Endothelial cell of umbilical vein (primary cell): ENCODE measurements around the gene TNFSF9. TPM values are rescaled to one million over a fixed set of nuclear protein-coding genes. Genes with fewer than 3 reads are reported as not detected.

Experiments used
- BruUV-seq: library from RNA; stranded (reverse); fragments of 400-500 nt; replicated peaks from 2 replicates; lab custom pipeline; 2021; lab: Mats Ljungman, UMichigan
- CTCF ChIA-PET: fragments of 300-600, 350-600 bp; sonication (Branson Sonifier 250); formaldehyde crosslinking; loops from one replicate; lab custom pipeline; 2021; ENCODE audit warnings: antibody characterized with exemption, inconsistent platforms; lab: Charles Lee
- POLR2A ChIA-PET: fragments of 300-600, 350-600 bp; sonication (Branson Sonifier 250); formaldehyde crosslinking; loops from one replicate; lab custom pipeline; 2021; ENCODE audit warnings: antibody characterized with exemption, inconsistent platforms; lab: Charles Lee
- DNase-seq: peaks from one replicate; pipeline ENCODE4 v3.0.0-alpha.2; 2011; ENCODE audit warnings: low read depth, low spot score
- FAIRE-seq: peaks from 2 replicates; lab custom pipeline; 2011; peaks lifted over from hg19 to GRCh38; lab: Jason Lieb, UNC
- H2AFZ ChIP-seq: 2 replicates; pipeline ENCODE4 v1.6.0; 2012; ENCODE audit warnings: low read depth, low read length, control low read depth, inconsistent platforms
- H3K27ac ChIP-seq: 2 replicates; pipeline ENCODE4 v1.5.1; 2011; ENCODE audit warnings: low read depth, mild to moderate bottlenecking, control low read depth, low read length, moderate library complexity; ENCODE audit not compliant: insufficient read depth
- H3K27me3 ChIP-seq, 2 experiments: 2 replicates each; pipeline versions ENCODE4 v1.6.0 to v1.6.1; 2011; ENCODE audit warnings: low read length in 2 of 2, mixed read lengths in 1 of 2; ENCODE audit not compliant: control insufficient read depth in 2 of 2, insufficient read depth in 2 of 2
- H3K36me3 ChIP-seq, 2 experiments: 2 replicates in 1 of 2; 3 replicates in 1 of 2; pipeline ENCODE4 v1.5.1; 2011; ENCODE audit warnings: low read length in 2 of 2, mild to moderate bottlenecking in 1 of 2, moderate library complexity in 1 of 2; ENCODE audit not compliant: control insufficient read depth in 2 of 2, insufficient read depth in 2 of 2; ENCODE audit errors: extremely low read depth in 1 of 2
- H3K4me1 ChIP-seq: 3 replicates; pipeline ENCODE4 v1.5.1; 2011; ENCODE audit warnings: mild to moderate bottlenecking, low read length; ENCODE audit not compliant: control insufficient read depth, insufficient read depth; ENCODE audit errors: extremely low read depth
- H3K4me2 ChIP-seq: 2 replicates; pipeline ENCODE4 v1.6.1; 2011; ENCODE audit warnings: low read length, control low read depth, mixed read lengths; ENCODE audit not compliant: insufficient read depth
- H3K4me3 ChIP-seq, 3 experiments: fragments of 200-600 bp in 1 of 3; sonication (generic), shearing (Covaris generic) in 1 of 3; replicated peaks in 1 of 3; 2 replicates each; pipeline ENCODE4 v1.5.1; 2011 to 2016; ENCODE audit warnings: control low read depth in 3 of 3, low read length in 3 of 3, mild to moderate bottlenecking in 2 of 3, inconsistent platforms in 1 of 3, low read depth in 1 of 3, moderate library complexity in 1 of 3; ENCODE audit not compliant: insufficient read depth in 1 of 3
- H3K79me2 ChIP-seq: 2 replicates; pipeline ENCODE4 v1.6.0; 2012; ENCODE audit warnings: low read length, inconsistent platforms; ENCODE audit not compliant: control insufficient read depth, insufficient read depth
- H3K9ac ChIP-seq: replicated peaks from 2 replicates; pipeline ENCODE3; 2011; ENCODE audit warnings: low read length, control low read depth; ENCODE audit not compliant: insufficient read depth; ENCODE audit errors: extremely low read depth
- H3K9me1 ChIP-seq: replicated peaks from 3 replicates; pipeline ENCODE4 v1.6.0; 2011; ENCODE audit warnings: mild to moderate bottlenecking, low read length; ENCODE audit not compliant: control insufficient read depth, insufficient read depth; ENCODE audit errors: extremely low read depth
- H3K9me3 ChIP-seq: replicated peaks from 2 replicates; pipeline ENCODE4 v1.5.1; 2012; ENCODE audit warnings: low read length, inconsistent platforms; ENCODE audit not compliant: control insufficient read depth, insufficient read depth
- H4K20me1 ChIP-seq: replicated peaks from 2 replicates; pipeline ENCODE3; 2011; ENCODE audit warnings: mild to moderate bottlenecking, low read length; ENCODE audit not compliant: control insufficient read depth, insufficient read depth; ENCODE audit errors: extremely low read depth
- CTCF ChIP-seq, 2 donors: IDR thresholded peaks; 1 replicate in 1 of 2; 2 replicates in 1 of 2; pipeline ENCODE4 v1.5.1; 2011; ENCODE audit warnings: low read length in 2 of 2, mild to moderate bottlenecking in 2 of 2, moderate library complexity in 2 of 2, control low read depth in 1 of 2, inconsistent platforms in 1 of 2, low read depth in 1 of 2; ENCODE audit not compliant: insufficient read depth in 1 of 2; ENCODE audit errors: extremely low read depth in 1 of 2
- FOS ChIP-seq: IDR thresholded peaks from 2 replicates; pipeline ENCODE4 v1.6.1; 2011; ENCODE audit warnings: mild to moderate bottlenecking, low read length, moderate library complexity, borderline replicate concordance; ENCODE audit not compliant: insufficient read depth
- GATA2 ChIP-seq: IDR thresholded peaks from 2 replicates; pipeline ENCODE4 v1.7.0; 2011; ENCODE audit warnings: low read depth, mild to moderate bottlenecking, moderate library complexity, mixed read lengths, low read length; ENCODE audit not compliant: insufficient read length, insufficient read depth
- JUN ChIP-seq: IDR thresholded peaks from 2 replicates; pipeline ENCODE4 v1.6.1; 2011; ENCODE audit warnings: borderline replicate concordance, low read depth; ENCODE audit not compliant: insufficient read length, insufficient read depth
- MAX ChIP-seq: IDR thresholded peaks from 2 replicates; pipeline ENCODE4 v1.6.1; 2011; ENCODE audit not compliant: insufficient read depth, insufficient read length
- MYC ChIP-seq: IDR thresholded peaks from one replicate; pipeline ENCODE4 v1.6.1; 2011; ENCODE audit warnings: mild to moderate bottlenecking, low read depth, low read length
- POLR2A ChIP-seq: IDR thresholded peaks from 2 replicates; pipeline ENCODE4 v1.6.1; 2012; ENCODE audit warnings: low read depth, mild to moderate bottlenecking, control low read depth, low read length
- dilution Hi-C: fragments of 300-500 bp; cut with MboI; formaldehyde crosslinking; loops from one replicate; pipeline ENCODE4 v1.15.0; 2019; ENCODE audit warnings: low sequenced_read_pairs; ENCODE audit not compliant: extremely low pct_ligation_motif_present
- intact Hi-C: fragments of 100-400 bp; cut with micrococcal nuclease; formaldehyde crosslinking; loops from one replicate; pipeline ENCODE4 v1.10.0; 2022
- polyA plus RNA-seq, 4 experiments: library from polyadenylated mRNA; depleted of rRNA in 3 of 4; stranded (reverse) in 3 of 4; unstranded in 1 of 4; fragments of >200 nt; gene quantifications; 2 replicates each; pipeline versions ENCODE4 v1.2.1 to v1.2.3, GENCODE V29; 2011 to 2012; ENCODE audit warnings: missing spikeins in 1 of 4
- total RNA-seq: library from RNA; stranded (reverse); gene quantifications from 2 replicates; pipeline ENCODE4 v1.2.3, GENCODE V29; 2021

TNFSF9 gene
- total and polyA plus RNA-seq, 2 donors (not counting 3 experiments of a cell fraction or from before 2014, with no cell fraction given): 0.52 to 0.53 TPM

GRCh38 chr19:6539514-6539913, 8.7 kb downstream of the TNFSF9 start:
- H4K20me1 ChIP-seq: no peaks in the 10 kb centered on the region
- H3K79me2 ChIP-seq: no peaks in the 10 kb centered on the region
- no peaks in the 10 kb centered on the region for H3K9me3 ChIP-seq
- no peaks in the 10 kb centered on the region for H3K27me3 ChIP-seq
- H3K4me1 ChIP-seq: no peaks in the 10 kb centered on the region
- DNase-seq (no peak), FAIRE-seq (no peak)
- TF ChIP-seq MYC (no peak), MAX (no peak), POLR2A (no peak), CTCF (IDR thresholded peaks at IDR 0.05; ENCODE audit: extremely low read depth in 1 of 2, insufficient read depth in 1 of 2, low read depth in 1 of 2, low read length in 2 of 2) (no peak), GATA2 (no peak), FOS (no peak), JUN (no peak)
- H2AFZ ChIP-seq: no peak overlapping the region
- no peak overlapping the region for H3K27ac ChIP-seq
- no TSS peak for BruUV-seq
- intact Hi-C loops: no loop called here
- H3K4me3 ChIP-seq: no peak overlapping the region
- no peak overlapping the region for H3K9ac ChIP-seq
- ChIA-PET POLR2A (no interaction called here), CTCF (no interaction called here)
- H3K9me1 ChIP-seq: no peaks in the 10 kb centered on the region
- dilution Hi-C loops: no loop called here
- no peaks in the 10 kb centered on the region for H3K36me3 ChIP-seq
- H3K4me2 ChIP-seq: no peak overlapping the region
